NCI-H128 (cell line): ENCODE results near the gene SMC4.
"Not testable (repeated sequence)": the region's sequence is repeated elsewhere in the genome, so short reads cannot be mapped to it uniquely, and the experiment has no call there.

Experiments used
- DNase-seq: peaks from one replicate; lab custom pipeline; 2025; ENCODE audit not compliant: unreplicated experiment; lab: John Stamatoyannopoulos, UW

The SMC4 gene

GRCh38 chr3:160399125-160400029, at the start of gene SMC4, which contains the start of gene IFT80:
TSS of gene SMC4 (plus strand) at chr3:160399650. CDS start at chr3:160400827, 1,177 bp downstream.
TSS of gene IFT80 (minus strand) at chr3:160399225. CDS start at chr3:160384600, 14,625 bp downstream.
- DNase-seq: peak; percentile 95

GRCh38 chr3:160355826-160356225, 43.6 kb upstream of the SMC4 start:
- no peak for DNase-seq

GRCh38 chr3:160362896-160363295, 36.6 kb upstream of the SMC4 start:
- not testable (repeated sequence) for DNase-seq

- DNase-seq: no peak
These were observed 33.5 kb upstream of the SMC4 start for GRCh38 chr3:160365869-160366522.

- DNase-seq: no peak
These were observed 30.6 kb upstream of the SMC4 start for GRCh38 chr3:160368804-160369203.

- DNase-seq: no peak
These were observed 29.7 kb upstream of the SMC4 start for GRCh38 chr3:160369784-160370183.

GRCh38 chr3:160370987-160371857, 28.2 kb upstream of the SMC4 start:
- no peak for DNase-seq

- DNase-seq: no peak
These were observed 26.7 kb upstream of the SMC4 start for GRCh38 chr3:160372780-160373179.

GRCh38 chr3:160373655-160374054, 25.8 kb upstream of the SMC4 start:
- no peak for DNase-seq

GRCh38 chr3:160374472-160374871, 25.0 kb upstream of the SMC4 start:
- DNase-seq: no peak

- DNase-seq: no peak
These were observed 24.5 kb upstream of the SMC4 start for GRCh38 chr3:160374925-160375324.

GRCh38 chr3:160376681-160377080, 22.8 kb upstream of the SMC4 start:
- DNase-seq: no peak

GRCh38 chr3:160378331-160379109, 20.9 kb upstream of the SMC4 start:
- DNase-seq: no peak

GRCh38 chr3:160379628-160380214, 19.7 kb upstream of the SMC4 start:
- no peak for DNase-seq

GRCh38 chr3:160381470-160381869, 18.0 kb upstream of the SMC4 start:
- DNase-seq: no peak

- no peak for DNase-seq
These were observed 14.7 kb upstream of the SMC4 start for GRCh38 chr3:160384639-160385318.

GRCh38 chr3:160390565-160391138, 8.8 kb upstream of the SMC4 start:
- DNase-seq: no peak

- DNase-seq: no peak
These were observed 6.7 kb upstream of the SMC4 start for GRCh38 chr3:160392798-160393197.

GRCh38 chr3:160393346-160394008, 6.0 kb upstream of the SMC4 start:
- DNase-seq: no peak
